ENCODE results near the gene CDK5.

DNA sequence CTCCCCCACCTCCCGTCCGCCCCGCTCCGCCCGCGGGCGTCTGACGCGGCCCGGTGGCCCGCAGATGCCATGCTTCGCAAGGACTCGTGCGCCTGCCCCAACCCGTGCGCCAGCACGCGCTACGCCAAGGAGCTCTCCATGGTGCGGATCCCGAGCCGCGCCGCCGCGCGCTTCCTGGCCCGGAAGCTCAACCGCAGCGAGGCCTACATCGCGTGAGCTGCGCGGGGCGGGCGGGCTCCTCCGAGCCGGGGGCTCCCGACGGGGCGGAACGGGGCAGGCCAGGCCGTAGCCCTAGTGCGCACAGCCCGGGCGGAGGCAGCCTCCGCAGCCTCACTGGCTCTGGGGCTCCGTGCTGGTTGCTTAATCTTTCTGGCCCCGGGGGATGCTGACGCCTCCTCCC, 6.6 kb downstream of the CDK5 start:
- TF ChIP-seq, protein P1, sequence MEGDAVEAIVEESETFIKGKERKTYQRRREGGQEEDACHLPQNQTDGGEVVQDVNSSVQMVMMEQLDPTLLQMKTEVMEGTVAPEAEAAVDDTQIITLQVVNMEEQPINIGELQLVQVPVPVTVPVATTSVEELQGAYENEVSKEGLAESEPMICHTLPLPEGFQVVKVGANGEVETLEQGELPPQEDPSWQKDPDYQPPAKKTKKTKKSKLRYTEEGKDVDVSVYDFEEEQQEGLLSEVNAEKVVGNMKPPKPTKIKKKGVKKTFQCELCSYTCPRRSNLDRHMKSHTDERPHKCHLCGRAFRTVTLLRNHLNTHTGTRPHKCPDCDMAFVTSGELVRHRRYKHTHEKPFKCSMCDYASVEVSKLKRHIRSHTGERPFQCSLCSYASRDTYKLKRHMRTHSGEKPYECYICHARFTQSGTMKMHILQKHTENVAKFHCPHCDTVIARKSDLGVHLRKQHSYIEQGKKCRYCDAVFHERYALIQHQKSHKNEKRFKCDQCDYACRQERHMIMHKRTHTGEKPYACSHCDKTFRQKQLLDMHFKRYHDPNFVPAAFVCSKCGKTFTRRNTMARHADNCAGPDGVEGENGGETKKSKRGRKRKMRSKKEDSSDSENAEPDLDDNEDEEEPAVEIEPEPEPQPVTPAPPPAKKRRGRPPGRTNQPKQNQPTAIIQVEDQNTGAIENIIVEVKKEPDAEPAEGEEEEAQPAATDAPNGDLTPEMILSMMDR (IDR thresholded peaks at IDR 0.05): no peak
- no peak for TF ChIP-seq POLR2A (IDR thresholded peaks at IDR 0.05)

Data from adrenal gland (tissue), 5 donors.